NCI-H1105 treated with DMSO at 0.1 percent for 48 hours (cell line): ENCODE data around the gene EPB41L3.

Experiments used
- DNase-seq: peaks from one replicate; lab custom pipeline; 2025; lab: John Stamatoyannopoulos, UW

Gene EPB41L3

DNA sequence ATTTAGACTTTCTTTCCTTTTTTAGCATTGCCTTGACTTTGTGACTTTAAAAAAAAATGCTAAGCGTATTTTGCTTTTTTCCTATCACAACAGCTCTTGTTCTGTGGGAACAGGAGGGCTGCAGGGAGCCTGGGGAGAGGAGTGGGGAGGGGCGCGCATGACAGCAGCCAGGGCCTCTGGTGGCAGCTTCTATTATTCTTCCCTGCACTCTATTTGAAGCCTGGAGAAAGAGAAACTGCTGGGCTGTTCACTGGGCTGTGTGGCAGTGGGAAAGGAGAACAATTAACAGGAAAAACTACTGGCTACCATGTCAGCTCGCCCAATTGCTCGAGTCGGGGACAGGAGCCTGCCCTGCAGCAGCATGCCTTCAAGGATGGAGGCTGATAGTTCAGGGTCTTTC, 129.3 kb downstream of the EPB41L3 start:
- DNase-seq = no peak

DNA sequence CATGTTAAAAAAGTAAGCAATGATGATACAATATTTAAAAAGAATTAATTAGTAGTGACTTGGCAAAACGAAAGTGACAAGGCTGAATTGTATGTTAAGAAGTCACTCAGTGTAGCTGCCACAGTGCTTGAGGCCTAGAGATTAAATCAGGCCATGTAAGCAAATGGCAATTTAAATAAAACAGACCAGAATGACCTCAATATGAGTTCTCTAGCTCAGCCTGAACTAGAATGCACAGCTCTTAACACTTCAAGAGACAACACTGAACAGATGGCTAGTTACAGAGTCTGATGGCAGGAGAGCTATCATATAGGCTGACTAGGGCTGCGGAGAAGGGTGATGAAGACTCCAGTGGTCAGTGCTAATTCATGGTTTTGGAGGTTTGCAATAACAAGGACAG, 130.3 kb downstream of the EPB41L3 start:
- DNase-seq = no peak

DNA sequence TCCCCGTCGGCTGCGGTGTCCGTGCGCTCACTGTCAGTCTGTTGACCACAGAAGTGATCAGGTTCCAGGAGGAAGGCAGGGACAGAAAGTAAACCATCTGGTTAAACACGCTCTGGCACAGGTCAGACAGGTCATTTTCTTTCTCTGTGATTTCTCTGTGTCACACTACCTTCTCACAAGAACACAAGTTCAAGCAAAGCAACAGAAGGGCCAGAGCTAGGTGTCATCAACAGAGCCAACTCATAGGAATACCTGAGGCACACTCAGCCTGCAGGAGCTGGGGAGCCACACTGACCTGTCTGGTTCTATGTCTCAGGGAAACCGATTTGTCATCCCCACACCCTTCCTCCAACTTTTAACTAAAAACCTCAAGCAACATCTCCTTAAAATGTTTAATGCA, 133.2 kb downstream of the EPB41L3 start:
- DNase-seq = no peak

DNA sequence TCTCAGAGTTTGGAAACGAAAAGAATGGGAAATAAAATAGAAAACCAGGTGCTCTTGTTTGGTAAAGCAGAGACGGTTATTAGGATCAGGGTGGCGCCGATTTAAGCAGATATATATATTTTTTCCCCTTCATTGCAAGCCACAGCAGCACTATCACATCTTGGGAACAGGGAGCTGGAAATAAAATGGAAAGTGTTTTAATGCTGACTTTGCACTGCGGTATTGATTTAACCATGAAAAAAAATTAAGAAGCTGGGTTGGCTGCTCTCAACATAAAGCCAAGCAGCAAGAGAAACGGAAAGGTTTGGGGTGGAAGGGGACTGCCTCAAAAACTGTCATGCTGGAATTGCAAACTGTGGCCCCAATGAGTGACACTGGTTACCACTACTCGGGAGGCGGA, 145.5 kb downstream of the EPB41L3 start:
- DNase-seq = no peak

DNA sequence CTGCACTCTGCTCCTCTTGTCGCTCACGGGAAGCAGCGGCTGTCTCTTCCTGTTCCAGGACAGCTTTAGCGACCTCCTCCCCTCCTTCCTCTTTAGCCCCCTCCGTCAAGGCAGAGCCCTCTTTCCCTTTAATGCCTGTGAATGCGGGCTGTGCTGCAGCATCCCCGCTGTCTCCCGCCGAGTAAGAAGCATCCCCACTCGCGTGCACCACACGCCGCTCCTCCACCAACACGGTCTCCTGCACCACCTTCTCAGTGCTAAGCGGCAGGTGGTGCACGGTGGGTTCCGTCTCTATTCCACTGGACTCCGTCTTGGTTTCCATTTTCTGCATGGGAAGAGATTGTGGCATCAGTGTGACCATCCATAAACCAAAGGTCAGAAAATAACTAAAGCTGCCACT, 146.7 kb downstream of the EPB41L3 start:
- DNase-seq = no peak

DNA sequence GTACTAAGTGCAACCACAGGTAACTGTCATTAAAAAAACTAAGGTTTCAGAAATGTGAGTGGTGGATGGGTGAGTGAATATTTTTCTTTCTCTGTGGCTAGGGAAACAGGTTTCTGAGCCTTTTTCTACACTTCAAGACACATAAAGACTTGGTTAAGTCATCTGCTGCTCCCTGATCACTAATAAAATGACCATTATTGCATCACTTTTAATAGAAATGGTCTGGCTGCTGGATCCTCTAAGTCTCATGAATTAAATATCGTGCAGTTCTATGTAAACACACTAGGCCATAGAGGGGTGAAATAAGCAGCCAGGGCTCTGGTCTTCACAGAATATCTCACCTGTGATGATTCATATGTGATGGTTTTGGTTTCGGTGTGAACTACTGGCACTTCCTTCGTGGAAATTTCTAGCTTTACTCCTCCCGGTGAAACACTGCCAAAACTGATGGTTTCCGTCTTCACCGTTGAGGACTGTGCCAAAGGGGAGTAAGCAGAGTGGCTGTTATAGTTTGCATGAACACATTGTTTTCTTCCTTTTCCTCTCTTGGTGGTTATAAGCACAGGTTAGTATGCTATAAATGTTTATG, 147.8 kb downstream of the EPB41L3 start:
- DNase-seq = no peak

DNA sequence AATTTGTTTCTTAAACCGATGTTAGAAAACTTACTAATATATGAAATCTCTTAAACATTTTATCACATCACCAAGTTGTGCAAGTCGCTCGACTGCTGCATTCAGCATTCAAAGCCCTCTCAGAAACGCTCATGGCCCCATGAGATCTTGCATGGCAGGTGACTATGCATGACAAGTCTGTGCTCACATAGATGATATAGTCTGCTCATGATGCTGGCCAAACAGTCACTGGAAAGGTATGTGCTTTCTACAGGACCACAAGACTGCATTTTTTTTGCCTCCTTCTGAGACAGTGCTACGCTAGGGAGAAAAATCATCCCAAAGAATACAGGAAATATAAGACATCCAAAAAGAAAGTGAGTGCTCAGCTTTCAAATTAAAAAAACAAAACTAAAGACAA, 150.0 kb downstream of the EPB41L3 start:
- DNase-seq = no peak

DNA sequence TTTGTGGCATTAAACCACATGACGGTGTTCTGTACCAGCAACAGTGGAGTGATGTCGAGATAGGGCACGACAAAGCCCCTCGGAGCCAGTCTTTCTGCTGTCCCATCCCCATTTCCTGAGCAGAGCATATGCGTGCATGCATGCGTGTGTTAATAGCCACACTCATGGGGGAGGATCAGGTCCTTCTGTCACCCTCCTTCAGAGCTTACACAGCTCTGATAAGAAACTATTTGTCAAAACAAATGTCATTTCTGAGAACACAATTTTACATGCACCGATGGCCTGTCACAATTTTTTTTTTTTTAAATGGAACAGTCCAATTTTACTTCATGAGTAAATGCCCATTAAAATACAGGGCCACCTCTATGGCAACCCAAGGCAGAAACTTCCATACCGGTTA, 152.4 kb downstream of the EPB41L3 start:
- no peak for DNase-seq

DNA sequence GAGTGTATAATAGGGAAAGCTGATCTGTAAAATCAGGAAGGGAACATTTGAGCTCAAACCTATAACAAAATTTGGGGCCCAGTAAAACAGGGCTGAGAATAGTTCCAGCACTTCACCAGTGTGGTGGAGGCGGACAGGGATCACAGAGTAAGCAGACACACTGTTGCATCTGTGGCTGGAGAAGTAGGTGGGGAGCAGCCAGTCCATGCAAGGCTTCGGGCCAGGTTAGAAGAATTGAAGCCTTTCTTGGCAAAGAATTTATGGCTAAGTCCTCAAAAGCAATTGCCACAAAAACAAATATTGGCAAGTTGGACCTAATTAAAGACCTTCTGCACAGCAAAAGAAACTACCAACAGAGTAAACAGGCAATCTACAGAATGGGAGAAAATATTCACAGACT, 154.4 kb downstream of the EPB41L3 start:
- DNase-seq = no peak

DNA sequence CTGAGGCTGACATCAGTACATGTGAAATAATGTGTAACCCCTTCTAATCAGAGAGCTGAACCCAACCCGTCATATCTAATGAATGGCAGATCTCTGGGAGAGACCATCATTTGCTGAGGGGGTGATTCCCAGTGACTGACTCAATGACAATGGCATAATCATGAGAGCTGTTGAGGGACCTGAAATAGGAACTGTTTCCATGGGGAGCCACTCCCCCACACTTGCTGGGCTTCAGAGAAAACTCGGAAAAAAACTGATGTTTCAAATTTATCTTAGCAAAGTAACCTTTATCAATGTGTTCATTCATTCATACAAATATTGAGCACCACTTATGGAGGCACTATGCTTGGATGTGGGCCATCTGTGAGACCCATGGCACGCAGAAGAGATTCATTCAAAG, 154.9 kb downstream of the EPB41L3 start:
- DNase-seq = no peak

DNA sequence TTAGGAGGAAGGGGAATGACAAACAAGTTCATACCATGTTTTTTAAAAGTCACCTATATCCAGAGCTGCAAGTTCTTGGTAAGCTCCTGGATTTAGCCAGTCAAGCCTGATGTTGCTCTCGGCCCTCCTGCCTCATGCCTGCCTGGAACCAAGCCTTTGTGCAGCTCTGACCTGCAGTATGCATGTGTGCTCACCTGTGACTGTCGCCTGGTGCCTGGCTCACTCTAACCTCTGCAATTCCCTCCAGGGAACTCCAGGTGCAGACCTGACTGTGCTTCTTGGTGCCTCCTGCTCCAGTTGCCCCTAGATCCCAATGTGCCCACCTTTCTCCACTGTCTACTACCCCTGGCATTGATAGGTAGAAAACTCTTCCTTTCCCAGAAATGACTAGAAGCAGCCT, 163.2 kb downstream of the EPB41L3 start:
- DNase-seq = no peak

DNA sequence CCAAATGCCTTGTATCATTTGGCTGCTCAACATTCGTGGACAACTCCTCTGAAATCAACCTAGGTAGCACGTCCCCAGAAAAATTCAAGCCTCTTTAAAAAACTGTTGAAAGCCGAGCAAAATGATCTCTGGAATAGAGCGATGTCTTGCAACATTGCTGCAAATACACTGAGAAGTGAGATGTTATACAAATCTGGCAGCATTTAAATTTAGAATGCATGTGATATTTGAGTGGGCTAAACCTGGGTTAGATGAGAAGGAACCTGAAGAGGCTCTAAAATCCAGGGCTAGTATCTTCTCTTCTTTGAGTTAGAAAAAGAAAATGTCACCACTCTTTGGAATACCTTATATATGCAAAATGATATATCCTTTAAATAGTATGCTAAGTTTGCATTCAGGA, 166.8 kb downstream of the EPB41L3 start:
- no peak for DNase-seq

DNA sequence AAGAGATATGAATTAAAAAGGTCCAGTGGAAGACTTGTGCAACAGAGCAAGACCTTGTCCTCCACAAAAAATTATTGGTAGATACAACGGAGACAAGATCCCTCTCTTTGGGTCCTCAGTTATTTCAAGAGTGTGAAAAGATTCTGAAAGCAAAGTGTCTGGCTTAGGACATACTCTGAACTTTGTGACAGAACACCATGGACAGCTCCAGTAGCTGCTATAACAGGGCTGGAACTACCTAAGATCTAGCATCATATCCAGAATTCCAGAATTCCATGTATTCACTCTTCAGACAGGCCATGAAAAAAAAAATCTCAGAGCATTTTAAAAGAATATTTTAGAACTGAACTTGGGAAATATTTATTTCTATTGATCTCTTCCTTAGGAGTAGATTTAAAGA, 173.5 kb downstream of the EPB41L3 start:
- no peak for DNase-seq

DNA sequence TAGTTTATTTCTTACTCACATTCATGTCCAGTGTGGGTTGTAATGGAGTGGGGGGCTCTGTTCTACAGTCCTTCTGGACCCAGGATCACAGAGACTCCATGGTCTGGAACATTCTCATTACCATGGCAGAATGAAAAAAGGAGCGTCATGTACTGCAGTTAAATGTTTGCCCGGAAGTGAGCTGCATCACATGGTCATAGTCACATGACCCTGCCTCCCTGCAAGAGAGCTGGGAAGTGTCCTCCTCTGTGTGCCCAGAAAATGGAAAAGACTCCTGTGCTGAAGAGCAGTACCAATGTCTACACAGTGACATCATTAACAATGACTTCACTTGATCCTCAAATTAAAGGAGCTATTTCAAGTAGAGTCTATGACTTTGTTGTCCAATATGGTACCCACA, 174.3 kb downstream of the EPB41L3 start:
- no peak for DNase-seq

DNA sequence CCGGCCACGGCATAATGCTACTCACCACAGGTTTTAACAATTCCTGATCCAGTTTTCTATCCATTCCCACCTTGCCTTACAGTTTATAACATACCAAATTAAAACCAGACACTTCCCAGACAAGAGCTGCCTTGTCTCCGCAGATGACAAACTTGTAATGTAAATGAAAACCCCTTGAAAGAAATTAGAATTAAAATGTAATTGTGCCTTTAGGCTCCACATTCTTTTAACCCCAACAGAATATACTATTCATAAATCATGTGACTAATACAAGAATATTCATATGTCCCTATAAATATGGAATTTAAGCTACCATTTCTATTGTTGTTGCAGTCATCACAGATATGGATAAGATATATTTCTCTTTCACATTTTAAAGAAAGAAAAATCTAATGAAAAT, 178.4 kb downstream of the EPB41L3 start:
- DNase-seq = no peak

DNA sequence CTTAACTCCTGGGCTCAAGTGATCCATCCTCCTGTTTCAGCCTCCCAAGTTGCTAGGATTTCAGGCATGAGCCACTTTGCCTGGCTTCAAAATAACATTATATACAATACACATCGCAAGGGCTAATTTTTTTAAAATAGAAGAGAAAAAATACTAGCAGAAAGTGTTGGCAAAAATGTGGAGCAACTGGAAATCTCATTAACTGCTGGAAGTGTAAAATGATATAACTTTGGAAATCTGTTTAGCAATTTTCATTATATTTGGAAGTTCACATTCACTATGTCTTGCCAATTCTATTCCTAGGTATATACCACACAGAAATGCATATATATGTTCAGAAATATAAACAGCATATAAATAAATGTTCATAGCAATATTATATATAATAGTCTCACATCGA, 193.2 kb downstream of the EPB41L3 start:
- no peak for DNase-seq
